Tibial nerve (tissue), 4 donors: ENCODE data around the gene SNAPC5.

Source experiments
- EP300 ChIP-seq, 2 donors: sonication (generic); formaldehyde crosslinking; IDR thresholded peaks; one replicate each; pipeline ENCODE4 v1.6.1; 2017; ENCODE audit warnings: antibody characterized with exemption in 2 of 2, mild to moderate bottlenecking in 1 of 2
- POLR2A ChIP-seq, 2 donors: fragments of 450-650 bp; IDR thresholded peaks; one replicate each; pipeline ENCODE4 v1.6.1; 2017; ENCODE audit warnings: antibody characterized with exemption in 2 of 2, mild to moderate bottlenecking in 2 of 2, moderate library complexity in 2 of 2
- TF ChIP-seq, protein P1 (sequence below), 5 experiments: fragments of 200-600 bp in 3 of 5; fragments of 450-650 bp in 2 of 5; sonication (generic) in 3 of 5; IDR thresholded peaks; one replicate each; pipeline ENCODE4 v1.5.1; 2016 to 2019; ENCODE audit warnings: antibody characterized with exemption in 5 of 5, mild to moderate bottlenecking in 3 of 5, moderate library complexity in 2 of 5

DNA sequence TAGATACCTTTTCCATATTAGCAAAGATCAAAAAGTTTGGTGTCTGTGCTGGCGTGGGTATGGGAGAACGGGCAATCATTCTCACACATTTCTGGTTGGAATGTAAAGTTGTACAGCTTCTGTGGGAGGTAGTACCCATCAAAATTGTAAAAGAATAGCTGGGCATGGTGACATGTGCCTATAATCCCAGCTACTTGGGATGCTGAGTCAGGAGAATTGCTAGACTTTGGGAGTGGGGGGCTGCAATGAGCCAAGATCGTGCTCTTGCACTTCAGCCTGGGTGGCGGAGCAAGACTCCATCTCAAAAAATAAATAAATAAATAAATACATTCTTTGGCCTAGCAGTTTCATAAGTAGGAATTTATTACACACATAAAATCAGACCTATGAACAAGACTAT is 45.3 kb upstream of the SNAPC5 start:
- TF ChIP-seq, protein P1, sequence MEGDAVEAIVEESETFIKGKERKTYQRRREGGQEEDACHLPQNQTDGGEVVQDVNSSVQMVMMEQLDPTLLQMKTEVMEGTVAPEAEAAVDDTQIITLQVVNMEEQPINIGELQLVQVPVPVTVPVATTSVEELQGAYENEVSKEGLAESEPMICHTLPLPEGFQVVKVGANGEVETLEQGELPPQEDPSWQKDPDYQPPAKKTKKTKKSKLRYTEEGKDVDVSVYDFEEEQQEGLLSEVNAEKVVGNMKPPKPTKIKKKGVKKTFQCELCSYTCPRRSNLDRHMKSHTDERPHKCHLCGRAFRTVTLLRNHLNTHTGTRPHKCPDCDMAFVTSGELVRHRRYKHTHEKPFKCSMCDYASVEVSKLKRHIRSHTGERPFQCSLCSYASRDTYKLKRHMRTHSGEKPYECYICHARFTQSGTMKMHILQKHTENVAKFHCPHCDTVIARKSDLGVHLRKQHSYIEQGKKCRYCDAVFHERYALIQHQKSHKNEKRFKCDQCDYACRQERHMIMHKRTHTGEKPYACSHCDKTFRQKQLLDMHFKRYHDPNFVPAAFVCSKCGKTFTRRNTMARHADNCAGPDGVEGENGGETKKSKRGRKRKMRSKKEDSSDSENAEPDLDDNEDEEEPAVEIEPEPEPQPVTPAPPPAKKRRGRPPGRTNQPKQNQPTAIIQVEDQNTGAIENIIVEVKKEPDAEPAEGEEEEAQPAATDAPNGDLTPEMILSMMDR (IDR thresholded peaks at IDR 0.05), result no peak
- TF ChIP-seq EP300 (IDR thresholded peaks at IDR 0.05) (no peak), POLR2A (IDR thresholded peaks at IDR 0.05) (no peak)
